SK-N-SH treated with all-trans-retinoic acid at 6 μM for 48 hours (cell line): Measurements from ENCODE around the gene SLC7A9.
"Not testable (repeated sequence)": the region's sequence is repeated elsewhere in the genome, so short reads cannot be mapped to it uniquely, and the experiment has no call there.

Experiments used
- ATAC-seq: fragments of 200-7000 bp; cut with Tn5 transposase; 3 replicates; pipeline ENCODE4 v1.9.1; 2020; ENCODE audit warnings: mild to moderate bottlenecking, moderate library complexity
- ARNTL ChIP-seq: fragments of 450-650 bp; formaldehyde crosslinking; IDR thresholded peaks from 2 replicates; pipeline ENCODE4 v1.5.0; 2020; ENCODE audit warnings: low read depth, mild to moderate bottlenecking, moderate library complexity, borderline replicate concordance
- BACH2 ChIP-seq: fragments of 250-450 bp; sonication (Bioruptor Pico); IDR thresholded peaks from 2 replicates; pipeline ENCODE4 v1.9.0; 2021; ENCODE audit warnings: mild to moderate bottlenecking, borderline replicate concordance
- ESRRG ChIP-seq: fragments of 250-450 bp; sonication (Bioruptor Pico); IDR thresholded peaks from 2 replicates; pipeline ENCODE4 v1.6.1; 2021; ENCODE audit warnings: mild to moderate bottlenecking
- GLIS3 ChIP-seq: fragments of 250-450 bp; sonication (Bioruptor Pico); IDR thresholded peaks from 2 replicates; pipeline ENCODE4 v1.5.0; 2020; ENCODE audit warnings: mild to moderate bottlenecking, moderate library complexity
- ISL1 ChIP-seq: fragments of 250-450 bp; sonication (Bioruptor Pico); IDR thresholded peaks from 2 replicates; pipeline ENCODE4 v2.1.2; 2022; ENCODE audit warnings: mild to moderate bottlenecking, moderate library complexity
- PPARA ChIP-seq: fragments of 250-450 bp; sonication (Bioruptor Pico); IDR thresholded peaks from 2 replicates; pipeline ENCODE4 v1.5.0; 2020; ENCODE audit warnings: mild to moderate bottlenecking, borderline replicate concordance
- RARB ChIP-seq: fragments of 250-450 bp; sonication (Bioruptor Pico); IDR thresholded peaks from 2 replicates; pipeline ENCODE4 v1.8.0; 2021; ENCODE audit warnings: mild to moderate bottlenecking, moderate library complexity
- SNAI2 ChIP-seq: fragments of 250-450 bp; sonication (Bioruptor Pico); IDR thresholded peaks from 2 replicates; pipeline ENCODE4 v1.5.0; 2020; ENCODE audit warnings: mild to moderate bottlenecking, moderate library complexity
- TCF4 ChIP-seq: fragments of 250-450 bp; sonication (Bioruptor Pico); IDR thresholded peaks from 2 replicates; pipeline ENCODE4 v1.8.0; 2021; ENCODE audit warnings: mild to moderate bottlenecking, moderate library complexity, borderline replicate concordance
- TOX ChIP-seq: fragments of 250-450 bp; sonication (Bioruptor Pico); IDR thresholded peaks from 2 replicates; pipeline ENCODE4 v1.8.0; 2021; ENCODE audit warnings: mild to moderate bottlenecking, moderate library complexity, borderline replicate concordance
- ZC3H10 ChIP-seq: fragments of 250-450 bp; sonication (Bioruptor Pico); IDR thresholded peaks from 2 replicates; pipeline ENCODE4 v1.5.1; 2021; ENCODE audit warnings: mild to moderate bottlenecking, moderate library complexity
- ZFP3 ChIP-seq: fragments of 250-450 bp; sonication (Bioruptor Pico); IDR thresholded peaks from 2 replicates; pipeline ENCODE4 v1.5.0; 2020; ENCODE audit warnings: mild to moderate bottlenecking, moderate library complexity
- ZFP30 ChIP-seq: fragments of 450-650 bp; formaldehyde crosslinking; IDR thresholded peaks from 2 replicates; pipeline ENCODE4 v1.5.0; 2022; ENCODE audit warnings: mild to moderate bottlenecking, moderate library complexity
- ZNF565 ChIP-seq: fragments of 450-650 bp; formaldehyde crosslinking; conservative IDR thresholded peaks from 2 replicates; pipeline ENCODE4 v1.5.0; 2020; ENCODE audit warnings: low read depth, mild to moderate bottlenecking, moderate library complexity
- ZNF70 ChIP-seq: fragments of 450-650 bp; formaldehyde crosslinking; IDR thresholded peaks from 2 replicates; pipeline ENCODE4 v1.5.0; 2020; ENCODE audit warnings: mild to moderate bottlenecking, moderate library complexity
- ZNF8 ChIP-seq: fragments of 450-650 bp; formaldehyde crosslinking; IDR thresholded peaks from 2 replicates; pipeline ENCODE4 v1.5.0; 2020; ENCODE audit warnings: mild to moderate bottlenecking, moderate library complexity
- TF ChIP-seq, protein P1 (sequence below): fragments of 250-450 bp; sonication (Bioruptor Pico); IDR thresholded peaks from 2 replicates; pipeline ENCODE4 v1.5.1; 2021; ENCODE audit warnings: mild to moderate bottlenecking, moderate library complexity
- TF ChIP-seq, protein P2 (sequence below): fragments of 250-450 bp; sonication (Bioruptor Pico); IDR thresholded peaks from 2 replicates; pipeline ENCODE4 v1.8.0; 2020; ENCODE audit warnings: mild to moderate bottlenecking, moderate library complexity, borderline replicate concordance
- TF ChIP-seq, protein P3 (sequence below): fragments of 250-450 bp; sonication (Bioruptor Pico); IDR thresholded peaks from 2 replicates; pipeline ENCODE4 v1.5.1; 2020; ENCODE audit warnings: low read depth, mild to moderate bottlenecking, moderate library complexity
- TF ChIP-seq, protein P4 (sequence below): fragments of 250-450 bp; sonication (Bioruptor Pico); IDR thresholded peaks from 2 replicates; pipeline ENCODE4 v1.8.0; 2021; ENCODE audit warnings: low read depth, mild to moderate bottlenecking, moderate library complexity, borderline replicate concordance

The SLC7A9 gene

DNA sequence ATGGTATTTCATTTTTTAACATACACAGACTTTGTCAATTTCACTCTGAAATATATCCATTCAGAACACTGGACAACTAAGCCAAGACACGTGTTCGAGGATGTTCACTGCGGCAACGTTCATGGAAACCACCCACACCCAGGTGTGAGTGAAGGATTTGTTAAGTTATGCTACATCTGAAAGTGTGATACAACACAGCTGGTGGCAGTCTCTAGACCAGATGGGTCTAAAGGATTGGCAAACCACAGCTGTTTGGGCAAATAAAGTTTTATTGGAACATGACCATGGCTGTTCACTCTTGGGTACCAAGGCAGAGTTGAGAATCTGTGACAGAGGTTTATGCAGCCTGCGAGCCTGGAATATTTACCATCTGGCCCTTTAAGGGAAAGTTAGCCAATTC is 12.0 kb downstream of the SLC7A9 start:
- TF ChIP-seq BACH2 (no peak), ISL1 (no peak), ZC3H10 (no peak), ESRRG (no peak), GLIS3 (no peak), TCF4 (CRISPR knock-in tag) (no peak), TOX (CRISPR knock-in tag) (no peak), RARB (CRISPR knock-in tag) (no peak), SNAI2 (CRISPR knock-in tag) (no peak), ZNF70 (no peak), ZNF565 (CRISPR knock-in tag) (no peak), PPARA (no peak), ZNF8 (CRISPR knock-in tag) (no peak), ZFP3 (CRISPR knock-in tag) (no peak)
- TF ChIP-seq, protein P1, sequence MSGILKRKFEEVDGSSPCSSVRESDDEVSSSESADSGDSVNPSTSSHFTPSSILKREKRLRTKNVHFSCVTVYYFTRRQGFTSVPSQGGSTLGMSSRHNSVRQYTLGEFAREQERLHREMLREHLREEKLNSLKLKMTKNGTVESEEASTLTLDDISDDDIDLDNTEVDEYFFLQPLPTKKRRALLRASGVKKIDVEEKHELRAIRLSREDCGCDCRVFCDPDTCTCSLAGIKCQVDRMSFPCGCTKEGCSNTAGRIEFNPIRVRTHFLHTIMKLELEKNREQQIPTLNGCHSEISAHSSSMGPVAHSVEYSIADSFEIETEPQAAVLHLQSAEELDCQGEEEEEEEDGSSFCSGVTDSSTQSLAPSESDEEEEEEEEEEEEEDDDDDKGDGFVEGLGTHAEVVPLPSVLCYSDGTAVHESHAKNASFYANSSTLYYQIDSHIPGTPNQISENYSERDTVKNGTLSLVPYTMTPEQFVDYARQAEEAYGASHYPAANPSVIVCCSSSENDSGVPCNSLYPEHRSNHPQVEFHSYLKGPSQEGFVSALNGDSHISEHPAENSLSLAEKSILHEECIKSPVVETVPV (CRISPR knock-in tag) = no peak
- TF ChIP-seq, protein P2, sequence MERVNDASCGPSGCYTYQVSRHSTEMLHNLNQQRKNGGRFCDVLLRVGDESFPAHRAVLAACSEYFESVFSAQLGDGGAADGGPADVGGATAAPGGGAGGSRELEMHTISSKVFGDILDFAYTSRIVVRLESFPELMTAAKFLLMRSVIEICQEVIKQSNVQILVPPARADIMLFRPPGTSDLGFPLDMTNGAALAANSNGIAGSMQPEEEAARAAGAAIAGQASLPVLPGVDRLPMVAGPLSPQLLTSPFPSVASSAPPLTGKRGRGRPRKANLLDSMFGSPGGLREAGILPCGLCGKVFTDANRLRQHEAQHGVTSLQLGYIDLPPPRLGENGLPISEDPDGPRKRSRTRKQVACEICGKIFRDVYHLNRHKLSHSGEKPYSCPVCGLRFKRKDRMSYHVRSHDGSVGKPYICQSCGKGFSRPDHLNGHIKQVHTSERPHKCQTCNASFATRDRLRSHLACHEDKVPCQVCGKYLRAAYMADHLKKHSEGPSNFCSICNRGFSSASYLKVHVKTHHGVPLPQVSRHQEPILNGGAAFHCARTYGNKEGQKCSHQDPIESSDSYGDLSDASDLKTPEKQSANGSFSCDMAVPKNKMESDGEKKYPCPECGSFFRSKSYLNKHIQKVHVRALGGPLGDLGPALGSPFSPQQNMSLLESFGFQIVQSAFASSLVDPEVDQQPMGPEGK (CRISPR knock-in tag) = no peak
- TF ChIP-seq, protein P3, sequence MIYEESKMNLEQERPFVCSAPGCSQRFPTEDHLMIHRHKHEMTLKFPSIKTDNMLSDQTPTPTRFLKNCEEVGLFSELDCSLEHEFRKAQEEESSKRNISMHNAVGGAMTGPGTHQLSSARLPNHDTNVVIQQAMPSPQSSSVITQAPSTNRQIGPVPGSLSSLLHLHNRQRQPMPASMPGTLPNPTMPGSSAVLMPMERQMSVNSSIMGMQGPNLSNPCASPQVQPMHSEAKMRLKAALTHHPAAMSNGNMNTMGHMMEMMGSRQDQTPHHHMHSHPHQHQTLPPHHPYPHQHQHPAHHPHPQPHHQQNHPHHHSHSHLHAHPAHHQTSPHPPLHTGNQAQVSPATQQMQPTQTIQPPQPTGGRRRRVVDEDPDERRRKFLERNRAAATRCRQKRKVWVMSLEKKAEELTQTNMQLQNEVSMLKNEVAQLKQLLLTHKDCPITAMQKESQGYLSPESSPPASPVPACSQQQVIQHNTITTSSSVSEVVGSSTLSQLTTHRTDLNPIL (CRISPR knock-in tag) = no peak
- ATAC-seq = no peak

DNA sequence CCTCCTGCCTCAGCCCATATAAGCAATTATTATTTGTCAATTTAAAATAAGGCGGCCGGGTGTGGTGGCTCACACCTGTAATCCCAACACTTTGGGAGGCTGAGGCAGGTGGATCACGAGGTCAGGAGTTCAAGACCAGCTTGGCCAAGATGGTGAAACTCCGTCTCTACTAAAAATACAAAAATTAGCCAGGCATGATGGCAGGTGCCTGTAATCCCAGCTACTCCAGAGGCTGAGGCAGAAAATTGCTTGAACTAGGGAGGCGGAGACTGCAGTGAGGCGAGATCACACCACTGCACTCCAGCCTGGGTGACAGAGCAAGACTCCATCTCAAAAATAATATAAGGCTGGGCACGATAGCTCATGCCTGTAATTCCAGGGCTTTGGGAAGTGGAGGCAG is 12.7 kb downstream of the SLC7A9 start:
- not testable (repeated sequence) for ATAC-seq

DNA sequence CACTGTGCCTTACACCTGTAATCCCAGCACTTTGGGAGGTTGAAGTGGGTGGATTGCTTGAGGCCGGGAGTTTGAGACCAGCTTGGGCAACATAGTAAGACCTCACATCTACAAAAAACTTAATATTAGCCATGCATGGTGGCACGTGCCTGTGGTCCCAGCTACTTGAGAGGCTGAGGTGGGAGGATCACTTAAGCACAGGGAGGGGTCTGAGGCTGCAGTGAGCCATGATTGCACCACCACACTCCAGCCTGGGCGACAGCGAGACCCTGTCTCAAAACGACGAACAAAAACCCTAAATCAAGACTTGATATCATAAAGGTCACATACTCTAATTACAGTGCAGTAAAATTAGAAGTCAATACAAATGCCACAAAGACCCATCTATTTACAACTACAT is 17.4 kb downstream of the SLC7A9 start:
- TF ChIP-seq ESRRG (no peak), TCF4 (CRISPR knock-in tag) (no peak), ZNF70 (no peak), ISL1 (no peak), PPARA (no peak), ARNTL (CRISPR knock-in tag) (no peak), ZC3H10 (no peak)
- TF ChIP-seq, protein P2 (CRISPR knock-in tag) = no peak
- TF ChIP-seq, all 23 proteins: peak for 0
- no peak for ATAC-seq

DNA sequence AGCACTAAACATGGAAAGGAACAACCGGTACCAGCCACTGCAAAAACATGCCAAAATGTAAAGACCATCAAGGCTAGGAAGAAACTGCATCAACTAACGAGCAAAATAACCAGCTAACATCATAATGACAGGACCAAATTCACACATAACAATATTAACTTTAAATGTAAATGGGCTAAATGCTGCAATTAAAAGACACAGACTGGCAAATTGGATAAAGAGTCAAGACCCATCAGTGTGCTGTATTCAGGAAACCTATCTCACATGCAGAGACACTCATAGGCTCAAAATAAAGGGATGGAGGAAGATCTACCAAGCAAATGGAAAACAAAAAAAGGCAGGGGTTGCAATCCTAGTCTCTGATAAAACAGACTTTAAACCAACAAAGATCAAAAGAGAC is 21.5 kb downstream of the SLC7A9 start:
- ATAC-seq = not testable (repeated sequence)

DNA sequence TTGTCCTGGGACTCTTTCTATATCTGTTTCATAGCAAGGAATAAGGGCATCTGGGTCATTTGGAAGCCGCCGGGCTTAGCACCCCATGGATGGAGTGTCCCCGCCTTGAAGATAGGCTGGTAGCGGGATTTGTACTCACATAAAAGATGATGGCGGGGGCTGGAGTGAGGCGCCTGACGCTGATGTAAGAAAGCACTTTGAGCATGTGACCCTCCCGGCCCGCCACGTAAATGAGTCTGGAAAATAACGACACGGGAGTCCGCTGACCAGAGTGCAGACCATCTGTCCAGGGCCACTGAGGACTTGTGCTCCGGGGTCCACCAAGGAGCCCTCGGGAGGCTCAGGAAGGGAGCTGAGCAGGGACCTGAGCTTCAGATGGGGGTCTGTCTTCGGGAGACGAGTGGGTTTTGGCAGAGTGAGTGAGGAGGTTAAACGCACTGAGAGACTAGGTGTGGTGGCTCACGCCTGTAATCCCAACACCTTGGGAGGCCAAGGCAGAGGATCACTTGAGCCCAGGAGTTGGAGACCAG is 25.8 kb downstream of the SLC7A9 start:
- ATAC-seq = no peak
- TF ChIP-seq ZC3H10 (no peak), ZFP30 (CRISPR knock-in tag) (no peak), TCF4 (CRISPR knock-in tag) (no peak), ARNTL (CRISPR knock-in tag) (no peak), TOX (CRISPR knock-in tag) (no peak), PPARA (no peak), SNAI2 (CRISPR knock-in tag) (no peak)
- TF ChIP-seq, protein P4, sequence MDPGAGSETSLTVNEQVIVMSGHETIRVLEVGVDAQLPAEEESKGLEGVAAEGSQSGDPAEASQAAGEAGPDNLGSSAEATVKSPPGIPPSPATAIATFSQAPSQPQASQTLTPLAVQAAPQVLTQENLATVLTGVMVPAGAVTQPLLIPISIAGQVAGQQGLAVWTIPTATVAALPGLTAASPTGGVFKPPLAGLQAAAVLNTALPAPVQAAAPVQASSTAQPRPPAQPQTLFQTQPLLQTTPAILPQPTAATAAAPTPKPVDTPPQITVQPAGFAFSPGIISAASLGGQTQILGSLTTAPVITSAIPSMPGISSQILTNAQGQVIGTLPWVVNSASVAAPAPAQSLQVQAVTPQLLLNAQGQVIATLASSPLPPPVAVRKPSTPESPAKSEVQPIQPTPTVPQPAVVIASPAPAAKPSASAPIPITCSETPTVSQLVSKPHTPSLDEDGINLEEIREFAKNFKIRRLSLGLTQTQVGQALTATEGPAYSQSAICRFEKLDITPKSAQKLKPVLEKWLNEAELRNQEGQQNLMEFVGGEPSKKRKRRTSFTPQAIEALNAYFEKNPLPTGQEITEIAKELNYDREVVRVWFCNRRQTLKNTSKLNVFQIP (CRISPR knock-in tag) = no peak
- TF ChIP-seq, protein P3 (CRISPR knock-in tag) = no peak
- TF ChIP-seq, protein P2 (CRISPR knock-in tag) = no peak
